H9 (cell line): ENCODE data around the gene PPP2R1A. TPM values are rescaled to one million over a fixed set of nuclear protein-coding genes. Genes with fewer than 3 reads are reported as not detected.

Source experiments
- DNase-seq: peaks from one replicate; pipeline ENCODE4 v3.0.0-alpha.2; 2017
- H2AFZ ChIP-seq: one replicate; pipeline ENCODE4 v1.6.1; 2013; ENCODE audit warnings: mild to moderate bottlenecking, low read length, control low read depth, moderate library complexity
- H2AK5ac ChIP-seq: 2 replicates; pipeline ENCODE4 v1.6.1; 2013; ENCODE audit warnings: low read length, control low read depth, mixed read lengths; ENCODE audit not compliant: insufficient read length
- H2BK120ac ChIP-seq: one replicate; pipeline ENCODE4 v1.6.1; 2013; ENCODE audit warnings: low read depth, mild to moderate bottlenecking, low read length, control low read depth, inconsistent platforms; ENCODE audit not compliant: poor library complexity, severe bottlenecking
- H2BK12ac ChIP-seq: 2 replicates; pipeline ENCODE4 v1.6.1; 2013; ENCODE audit warnings: low read length, control low read depth, mixed read lengths, low read depth; ENCODE audit not compliant: insufficient read length
- H2BK15ac ChIP-seq: 2 replicates; pipeline ENCODE4 v1.6.1; 2013; ENCODE audit warnings: low read depth, low read length, control low read depth
- H2BK20ac ChIP-seq: one replicate; pipeline ENCODE4 v1.6.1; 2013; ENCODE audit warnings: low read depth, mild to moderate bottlenecking, low read length, control low read depth, inconsistent platforms; ENCODE audit not compliant: poor library complexity, severe bottlenecking
- H2BK5ac ChIP-seq: 2 replicates; pipeline ENCODE4 v1.6.1; 2013; ENCODE audit warnings: low read length, control low read depth, mixed read lengths; ENCODE audit not compliant: insufficient read length
- H3K14ac ChIP-seq: 2 replicates; pipeline ENCODE4 v1.6.1; 2013; ENCODE audit warnings: low read length, control low read depth; ENCODE audit not compliant: insufficient read depth
- H3K18ac ChIP-seq: 2 replicates; pipeline ENCODE4 v1.6.1; 2013; ENCODE audit warnings: low read depth, mild to moderate bottlenecking, mixed read lengths, low read length, control low read depth; ENCODE audit not compliant: insufficient read length
- H3K23ac ChIP-seq: 2 replicates; pipeline ENCODE4 v1.6.1; 2013; ENCODE audit warnings: low read length, control low read depth, mixed read lengths, low read depth; ENCODE audit not compliant: insufficient read length
- H3K23me2 ChIP-seq: 2 replicates; pipeline ENCODE4 v1.6.1; 2013; ENCODE audit warnings: low read depth, mild to moderate bottlenecking, mixed read lengths, low read length, control low read depth; ENCODE audit not compliant: insufficient read length, poor library complexity, severe bottlenecking
- H3K27ac ChIP-seq: 2 replicates; pipeline ENCODE4 v1.5.1; 2013; ENCODE audit warnings: low read length, control low read depth, mixed read lengths, low read depth; ENCODE audit not compliant: insufficient read length
- H3K27me3 ChIP-seq: 2 replicates; pipeline ENCODE4 v1.6.1; 2013; ENCODE audit warnings: low read length, control low read depth, inconsistent platforms; ENCODE audit not compliant: insufficient read depth
- H3K4ac ChIP-seq: 2 replicates; pipeline ENCODE4 v1.6.1; 2013; ENCODE audit warnings: low read depth, mild to moderate bottlenecking, control low read depth, inconsistent platforms, low read length, moderate library complexity
- H3K4me1 ChIP-seq: 2 replicates; pipeline ENCODE4 v1.6.1; 2013; ENCODE audit warnings: low read length, control low read depth, inconsistent platforms; ENCODE audit not compliant: insufficient read depth
- H3K4me2 ChIP-seq: 2 replicates; pipeline ENCODE4 v1.6.1; 2013; ENCODE audit warnings: low read length, control low read depth, mixed read lengths; ENCODE audit not compliant: insufficient read length, insufficient read depth
- H3K56ac ChIP-seq: 2 replicates; pipeline ENCODE4 v1.6.1; 2013; ENCODE audit warnings: low read depth, mild to moderate bottlenecking, mixed read lengths, low read length, control low read depth; ENCODE audit not compliant: insufficient read length
- H3K79me1 ChIP-seq: 2 replicates; pipeline ENCODE4 v1.6.1; 2013; ENCODE audit warnings: low read depth, mild to moderate bottlenecking, moderate library complexity, low read length, control low read depth, inconsistent platforms; ENCODE audit not compliant: insufficient read depth, poor library complexity, severe bottlenecking
- H3K79me2 ChIP-seq: 2 replicates; pipeline ENCODE4 v1.6.1; 2013; ENCODE audit warnings: low read length, control low read depth, inconsistent platforms; ENCODE audit not compliant: insufficient read depth
- H3K9ac ChIP-seq: 2 replicates; pipeline ENCODE4 v1.6.1; 2013; ENCODE audit warnings: low read length, control low read depth, mixed read lengths; ENCODE audit not compliant: insufficient read length; ENCODE audit errors: extremely low read depth
- H3K9me3 ChIP-seq: one replicate; pipeline ENCODE4 v1.6.1; 2013; ENCODE audit warnings: low read depth, low read length, inconsistent platforms; ENCODE audit not compliant: control insufficient read depth
- H3T11ph ChIP-seq: one replicate; pipeline ENCODE4 v1.6.1; 2013; ENCODE audit warnings: mild to moderate bottlenecking, low read length, control low read depth, inconsistent platforms
- H4K20me1 ChIP-seq: one replicate; pipeline ENCODE4 v1.6.1; 2013; ENCODE audit not compliant: control insufficient read depth, insufficient read length, insufficient read depth
- H4K5ac ChIP-seq: 2 replicates; pipeline ENCODE4 v1.6.1; 2013; ENCODE audit warnings: low read depth, mild to moderate bottlenecking, mixed read lengths, low read length, control low read depth; ENCODE audit not compliant: insufficient read length
- H4K8ac ChIP-seq: replicated peaks from 2 replicates; pipeline ENCODE4 v1.6.1; 2013; ENCODE audit warnings: low read length, control low read depth, mixed read lengths, low read depth; ENCODE audit not compliant: insufficient read length
- H4K91ac ChIP-seq: 2 replicates; pipeline ENCODE4 v1.6.1; 2013; ENCODE audit warnings: low read depth, mild to moderate bottlenecking, moderate library complexity, mixed read lengths, low read length, control low read depth; ENCODE audit not compliant: insufficient read length
- H3K27ac Mint-ChIP-seq, 3 experiments: 2 replicates in 2 of 3; 3 replicates in 1 of 3; pipeline ENCODE4 v1.8.0; 2020 to 2021; ENCODE audit warnings: mixed read lengths in 3 of 3, mild to moderate bottlenecking in 1 of 3, moderate library complexity in 1 of 3
- H3K27me3 Mint-ChIP-seq: 2 replicates; pipeline ENCODE4 v1.8.0; 2021; ENCODE audit warnings: low read depth, mild to moderate bottlenecking, moderate library complexity, mixed read lengths
- H3K36me3 Mint-ChIP-seq, 3 experiments: 2 replicates in 2 of 3; 3 replicates in 1 of 3; pipeline ENCODE4 v1.8.0; 2020 to 2021; ENCODE audit warnings: low read depth in 3 of 3, mixed read lengths in 3 of 3; ENCODE audit not compliant: insufficient read depth in 1 of 3
- H3K4me1 Mint-ChIP-seq, 2 experiments: 2 replicates each; pipeline ENCODE4 v1.8.0; 2020; ENCODE audit warnings: mixed read lengths in 2 of 2
- H3K4me3 Mint-ChIP-seq, 2 experiments: 2 replicates in 1 of 2; 3 replicates in 1 of 2; pipeline ENCODE4 v1.8.0; 2020 to 2021; ENCODE audit warnings: mild to moderate bottlenecking in 2 of 2, mixed read lengths in 2 of 2, moderate library complexity in 1 of 2
- H3K9me3 Mint-ChIP-seq, 2 experiments: 2 replicates in 1 of 2; 3 replicates in 1 of 2; pipeline ENCODE4 v1.8.0; 2020; ENCODE audit warnings: mild to moderate bottlenecking in 2 of 2, mixed read lengths in 2 of 2, moderate library complexity in 1 of 2
- CTCF ChIP-seq: fragments of 200-600 bp; sonication (generic); conservative IDR thresholded peaks from 3 replicates; pipeline ENCODE4 v1.8.0; 2021; ENCODE audit warnings: antibody characterized with exemption, mild to moderate bottlenecking
- WGBS: extraction: QIAGEN DNeasy Blood & Tissue Kit; methylation state at CpG from one replicate; pipeline ENCODE4 v1.1.7; 2013; ENCODE audit warnings: missing lambda C conversion rate, low lambda C conversion rate, mixed read lengths; ENCODE audit not compliant: insufficient read length; ENCODE audit errors: extremely low coverage; 5-methylcytosine and 5-hydroxymethylcytosine counted together
- total RNA-seq: library from RNA; stranded (reverse); gene quantifications from 2 replicates; pipeline ENCODE4 v1.2.1, GENCODE V29; 2021

PPP2R1A gene
- total RNA-seq, 1 experiment from 2014 or later: 432 TPM

- Mint-ChIP-seq H3K9me3 (no peaks in the 10 kb centered on the region), H3K4me3 (no peak overlapping the region), H3K36me3 (peaks cover 22 to 38% (median 23%) of the 10 kb centered on the region in 3 experiments), H3K27me3 (peaks cover 2% of the 10 kb centered on the region; the same call in 1 of the 2 replicates), H3K4me1 (no peaks in the 10 kb centered on the region), H3K27ac (no peak overlapping the region; a peak in 1 of 7 replicates)
- Histone ChIP-seq H3K27me3 (no peaks in the 10 kb centered on the region), H3K18ac (no peak overlapping the region), H2BK5ac (no peak overlapping the region), H4K5ac (no peak overlapping the region), H4K91ac (no peak overlapping the region), H4K20me1 (no peaks in the 10 kb centered on the region), H3K27ac (no peak overlapping the region), H3T11ph (no peak overlapping the region), H3K9me3 (no peaks in the 10 kb centered on the region), H3K79me2 (no peaks in the 10 kb centered on the region), H2BK120ac (no peak overlapping the region), H3K23me2 (no peaks in the 10 kb centered on the region), H2BK20ac (no peak overlapping the region), H2BK15ac (no peak overlapping the region), H3K4me2 (no peak overlapping the region), H3K23ac (no peak overlapping the region), H3K56ac (no peak overlapping the region), H4K8ac (no peak overlapping the region), H2AK5ac (no peak overlapping the region), H3K9ac (no peak overlapping the region), H2BK12ac (no peak overlapping the region), H3K4me1 (no peaks in the 10 kb centered on the region), H3K14ac (no peak overlapping the region), H3K79me1 (no peaks in the 10 kb centered on the region), H2AFZ (no peak overlapping the region), H3K4ac (no peak overlapping the region)
- no peak for DNase-seq
- no peak for TF ChIP-seq CTCF
- no CpG with 5 or more reads among the region's 3 CpGs for WGBS
Observed at GRCh38 chr19:52231154-52231910, 41.5 kb downstream of the PPP2R1A start.
